ENCODE results near the gene SPCS1. TPM values are rescaled to one million over a fixed set of nuclear protein-coding genes. Genes with fewer than 3 reads are reported as not detected.

The SPCS1 gene
- total and polyA plus RNA-seq, 9 of the 15 experiments (the other 6 are each of a cell fraction or from before 2014, with no cell fraction given), result 73.9 to 567 (median 127) TPM

- TF ChIP-seq ZNF695 (CRISPR knock-in tag; IDR thresholded peaks at IDR 0.05) (no peak), NR2C1 (IDR thresholded peaks at IDR 0.05) (no peak), NR2C1 (tag; IDR thresholded peaks at IDR 0.05) (no peak), IRF2 (CRISPR knock-in tag; IDR thresholded peaks at IDR 0.05) (no peak), HDAC6 (IDR thresholded peaks at IDR 0.05; ENCODE audit: low read depth, low read length) (no peak), HIVEP1 (CRISPR knock-in tag; IDR thresholded peaks at IDR 0.05) (no peak; the same call in 1 of the 2 replicates), RBFOX2 (IDR thresholded peaks at IDR 0.05; ENCODE audit: low read depth, low read length) (peak; percentile 99), U2AF2 (optimal IDR thresholded peaks at IDR 0.05; ENCODE audit: low read depth, low read length) (no peak), ZHX1 (conservative IDR thresholded peaks at IDR 0.05; ENCODE audit: low read length) (no peak), CBX8 (IDR thresholded peaks at IDR 0.05; ENCODE audit: borderline replicate concordance, extremely low read depth, low read depth, low read length, poor library complexity, severe bottlenecking) (no peak), ZSCAN29 (IDR thresholded peaks at IDR 0.05) (no peak), ZNF785 (CRISPR knock-in tag; IDR thresholded peaks at IDR 0.05) (no peak)
- TF ChIP-seq, protein P1, sequence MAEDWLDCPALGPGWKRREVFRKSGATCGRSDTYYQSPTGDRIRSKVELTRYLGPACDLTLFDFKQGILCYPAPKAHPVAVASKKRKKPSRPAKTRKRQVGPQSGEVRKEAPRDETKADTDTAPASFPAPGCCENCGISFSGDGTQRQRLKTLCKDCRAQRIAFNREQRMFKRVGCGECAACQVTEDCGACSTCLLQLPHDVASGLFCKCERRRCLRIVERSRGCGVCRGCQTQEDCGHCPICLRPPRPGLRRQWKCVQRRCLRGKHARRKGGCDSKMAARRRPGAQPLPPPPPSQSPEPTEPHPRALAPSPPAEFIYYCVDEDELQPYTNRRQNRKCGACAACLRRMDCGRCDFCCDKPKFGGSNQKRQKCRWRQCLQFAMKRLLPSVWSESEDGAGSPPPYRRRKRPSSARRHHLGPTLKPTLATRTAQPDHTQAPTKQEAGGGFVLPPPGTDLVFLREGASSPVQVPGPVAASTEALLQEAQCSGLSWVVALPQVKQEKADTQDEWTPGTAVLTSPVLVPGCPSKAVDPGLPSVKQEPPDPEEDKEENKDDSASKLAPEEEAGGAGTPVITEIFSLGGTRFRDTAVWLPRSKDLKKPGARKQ (CRISPR knock-in tag; IDR thresholded peaks at IDR 0.05), result no peak
- TF ChIP-seq, protein P2, sequence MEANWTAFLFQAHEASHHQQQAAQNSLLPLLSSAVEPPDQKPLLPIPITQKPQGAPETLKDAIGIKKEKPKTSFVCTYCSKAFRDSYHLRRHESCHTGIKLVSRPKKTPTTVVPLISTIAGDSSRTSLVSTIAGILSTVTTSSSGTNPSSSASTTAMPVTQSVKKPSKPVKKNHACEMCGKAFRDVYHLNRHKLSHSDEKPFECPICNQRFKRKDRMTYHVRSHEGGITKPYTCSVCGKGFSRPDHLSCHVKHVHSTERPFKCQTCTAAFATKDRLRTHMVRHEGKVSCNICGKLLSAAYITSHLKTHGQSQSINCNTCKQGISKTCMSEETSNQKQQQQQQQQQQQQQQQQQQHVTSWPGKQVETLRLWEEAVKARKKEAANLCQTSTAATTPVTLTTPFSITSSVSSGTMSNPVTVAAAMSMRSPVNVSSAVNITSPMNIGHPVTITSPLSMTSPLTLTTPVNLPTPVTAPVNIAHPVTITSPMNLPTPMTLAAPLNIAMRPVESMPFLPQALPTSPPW (CRISPR knock-in tag; IDR thresholded peaks at IDR 0.05), result peak; percentile 96
- TF ChIP-seq, protein P3, sequence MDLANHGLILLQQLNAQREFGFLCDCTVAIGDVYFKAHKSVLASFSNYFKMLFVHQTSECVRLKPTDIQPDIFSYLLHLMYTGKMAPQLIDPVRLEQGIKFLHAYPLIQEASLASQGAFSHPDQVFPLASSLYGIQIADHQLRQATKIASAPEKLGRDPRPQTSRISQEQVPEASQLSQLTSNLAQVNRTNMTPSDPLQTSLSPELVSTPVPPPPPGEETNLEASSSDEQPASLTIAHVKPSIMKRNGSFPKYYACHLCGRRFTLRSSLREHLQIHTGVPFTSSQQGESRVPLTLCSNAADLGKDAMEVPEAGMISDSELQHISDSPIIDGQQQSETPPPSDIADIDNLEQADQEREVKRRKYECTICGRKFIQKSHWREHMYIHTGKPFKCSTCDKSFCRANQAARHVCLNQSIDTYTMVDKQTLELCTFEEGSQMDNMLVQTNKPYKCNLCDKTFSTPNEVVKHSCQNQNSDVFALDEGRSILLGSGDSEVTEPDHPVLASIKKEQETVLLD (IDR thresholded peaks at IDR 0.05), result peak; percentile 98
- TF ChIP-seq, protein P4, sequence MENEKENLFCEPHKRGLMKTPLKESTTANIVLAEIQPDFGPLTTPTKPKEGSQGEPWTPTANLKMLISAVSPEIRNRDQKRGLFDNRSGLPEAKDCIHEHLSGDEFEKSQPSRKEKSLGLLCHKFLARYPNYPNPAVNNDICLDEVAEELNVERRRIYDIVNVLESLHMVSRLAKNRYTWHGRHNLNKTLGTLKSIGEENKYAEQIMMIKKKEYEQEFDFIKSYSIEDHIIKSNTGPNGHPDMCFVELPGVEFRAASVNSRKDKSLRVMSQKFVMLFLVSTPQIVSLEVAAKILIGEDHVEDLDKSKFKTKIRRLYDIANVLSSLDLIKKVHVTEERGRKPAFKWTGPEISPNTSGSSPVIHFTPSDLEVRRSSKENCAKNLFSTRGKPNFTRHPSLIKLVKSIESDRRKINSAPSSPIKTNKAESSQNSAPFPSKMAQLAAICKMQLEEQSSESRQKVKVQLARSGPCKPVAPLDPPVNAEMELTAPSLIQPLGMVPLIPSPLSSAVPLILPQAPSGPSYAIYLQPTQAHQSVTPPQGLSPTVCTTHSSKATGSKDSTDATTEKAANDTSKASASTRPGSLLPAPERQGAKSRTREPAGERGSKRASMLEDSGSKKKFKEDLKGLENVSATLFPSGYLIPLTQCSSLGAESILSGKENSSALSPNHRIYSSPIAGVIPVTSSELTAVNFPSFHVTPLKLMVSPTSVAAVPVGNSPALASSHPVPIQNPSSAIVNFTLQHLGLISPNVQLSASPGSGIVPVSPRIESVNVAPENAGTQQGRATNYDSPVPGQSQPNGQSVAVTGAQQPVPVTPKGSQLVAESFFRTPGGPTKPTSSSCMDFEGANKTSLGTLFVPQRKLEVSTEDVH (IDR thresholded peaks at IDR 0.05; ENCODE audit: low read depth, partially characterized antibody), result peak; percentile 67
Measured at GRCh38 chr3:52685709-52686691, 19.9 kb upstream of the SPCS1 start, which contains the start of the genes GNL3 and PBRM1 (continued).

Data from K562 (cell line).